ENCODE measurements around the gene PAWR.
"Not testable (repeated sequence)": the region's sequence is repeated elsewhere in the genome, so short reads cannot be mapped to it uniquely, and the experiment has no call there.

Gene PAWR

GRCh38 chr12:79643821-79644220 is 46.9 kb downstream of the PAWR start:
- TF ChIP-seq, protein P1, sequence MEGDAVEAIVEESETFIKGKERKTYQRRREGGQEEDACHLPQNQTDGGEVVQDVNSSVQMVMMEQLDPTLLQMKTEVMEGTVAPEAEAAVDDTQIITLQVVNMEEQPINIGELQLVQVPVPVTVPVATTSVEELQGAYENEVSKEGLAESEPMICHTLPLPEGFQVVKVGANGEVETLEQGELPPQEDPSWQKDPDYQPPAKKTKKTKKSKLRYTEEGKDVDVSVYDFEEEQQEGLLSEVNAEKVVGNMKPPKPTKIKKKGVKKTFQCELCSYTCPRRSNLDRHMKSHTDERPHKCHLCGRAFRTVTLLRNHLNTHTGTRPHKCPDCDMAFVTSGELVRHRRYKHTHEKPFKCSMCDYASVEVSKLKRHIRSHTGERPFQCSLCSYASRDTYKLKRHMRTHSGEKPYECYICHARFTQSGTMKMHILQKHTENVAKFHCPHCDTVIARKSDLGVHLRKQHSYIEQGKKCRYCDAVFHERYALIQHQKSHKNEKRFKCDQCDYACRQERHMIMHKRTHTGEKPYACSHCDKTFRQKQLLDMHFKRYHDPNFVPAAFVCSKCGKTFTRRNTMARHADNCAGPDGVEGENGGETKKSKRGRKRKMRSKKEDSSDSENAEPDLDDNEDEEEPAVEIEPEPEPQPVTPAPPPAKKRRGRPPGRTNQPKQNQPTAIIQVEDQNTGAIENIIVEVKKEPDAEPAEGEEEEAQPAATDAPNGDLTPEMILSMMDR (IDR thresholded peaks at IDR 0.05; ENCODE audit: low read depth, low read length, missing control alignments) = no peak
- in situ Hi-C loops (cut with HindIII; ENCODE audit: low pct_ligation_motif_present, low sequenced_read_pairs) = no loop called here
- Histone ChIP-seq H3K27me3 (replicated peaks) (no peaks in the 10 kb centered on the region), H3K36me3 (replicated peaks) (no peaks in the 10 kb centered on the region), H3K27ac (no peak overlapping the region), H3K4me3 (ENCODE audit: low read depth, low read length) (no peak overlapping the region)
- no peak for DNase-seq

- Histone ChIP-seq H3K36me3 (replicated peaks) (no peaks in the 10 kb centered on the region), H3K27me3 (replicated peaks) (no peaks in the 10 kb centered on the region), H3K4me3 (ENCODE audit: low read depth, low read length) (no peak overlapping the region), H3K27ac (no peak overlapping the region)
- DNase-seq = no peak
- TF ChIP-seq, protein P1 (IDR thresholded peaks at IDR 0.05; ENCODE audit: low read depth, low read length, missing control alignments) = no peak
- in situ Hi-C loops (cut with HindIII; ENCODE audit: low pct_ligation_motif_present, low sequenced_read_pairs) = no loop called here
Measured at GRCh38 chr12:79638490-79638889, 52.3 kb downstream of the PAWR start.

GRCh38 chr12:79637093-79637492 is 53.7 kb downstream of the PAWR start:
- no peak for DNase-seq

DNA sequence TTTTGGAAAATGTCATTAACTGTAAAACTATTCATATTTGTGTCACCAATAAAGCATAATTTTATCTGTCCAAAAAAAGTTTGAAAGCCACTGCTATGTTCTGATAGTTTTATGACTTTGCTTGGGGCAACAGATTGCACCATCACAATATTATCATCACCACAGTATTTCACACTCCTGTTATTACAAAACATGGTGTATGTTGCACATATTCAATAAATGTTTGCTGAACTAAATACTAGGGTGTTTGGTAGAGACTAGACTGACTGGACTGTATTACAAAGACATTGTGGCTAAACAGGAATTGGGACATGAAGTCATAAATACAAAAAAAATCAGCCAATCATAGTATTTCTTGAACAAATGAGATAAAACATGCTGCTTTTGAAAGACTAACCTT is 55.1 kb downstream of the PAWR start:
- no peak for DNase-seq
- Histone ChIP-seq H3K27me3 (replicated peaks) (no peaks in the 10 kb centered on the region), H3K36me3 (replicated peaks) (no peaks in the 10 kb centered on the region), H3K27ac (no peak overlapping the region), H3K4me3 (ENCODE audit: low read depth, low read length) (no peak overlapping the region)
- TF ChIP-seq, protein P1 (IDR thresholded peaks at IDR 0.05; ENCODE audit: low read depth, low read length, missing control alignments) = no peak
- in situ Hi-C loops (cut with HindIII; ENCODE audit: low pct_ligation_motif_present, low sequenced_read_pairs) = no loop called here

More at GRCh38 chr12:79637093-79637492, 53.7 kb downstream of the PAWR start:
- TF ChIP-seq, protein P1 (IDR thresholded peaks at IDR 0.05; ENCODE audit: low read depth, low read length, missing control alignments) = no peak
- H3K27me3 ChIP-seq (replicated peaks) = no peaks in the 10 kb centered on the region
- in situ Hi-C loops (cut with HindIII; ENCODE audit: low pct_ligation_motif_present, low sequenced_read_pairs) = no loop called here
- H3K36me3 ChIP-seq (replicated peaks) = no peaks in the 10 kb centered on the region
- no peak overlapping the region for H3K27ac ChIP-seq
- H3K4me3 ChIP-seq (ENCODE audit: low read depth, low read length) = no peak overlapping the region

- Histone ChIP-seq H3K27me3 (replicated peaks) (no peaks in the 10 kb centered on the region), H3K4me3 (ENCODE audit: low read depth, low read length) (no peak overlapping the region), H3K27ac (no peak overlapping the region), H3K36me3 (replicated peaks) (no peaks in the 10 kb centered on the region)
- DNase-seq = peak; percentile 19
- TF ChIP-seq, protein P1 (IDR thresholded peaks at IDR 0.05; ENCODE audit: low read depth, low read length, missing control alignments) = no peak
- in situ Hi-C loops (cut with HindIII; ENCODE audit: low pct_ligation_motif_present, low sequenced_read_pairs) = no loop called here
Measured at GRCh38 chr12:79634957-79635471, 55.8 kb downstream of the PAWR start.

DNA sequence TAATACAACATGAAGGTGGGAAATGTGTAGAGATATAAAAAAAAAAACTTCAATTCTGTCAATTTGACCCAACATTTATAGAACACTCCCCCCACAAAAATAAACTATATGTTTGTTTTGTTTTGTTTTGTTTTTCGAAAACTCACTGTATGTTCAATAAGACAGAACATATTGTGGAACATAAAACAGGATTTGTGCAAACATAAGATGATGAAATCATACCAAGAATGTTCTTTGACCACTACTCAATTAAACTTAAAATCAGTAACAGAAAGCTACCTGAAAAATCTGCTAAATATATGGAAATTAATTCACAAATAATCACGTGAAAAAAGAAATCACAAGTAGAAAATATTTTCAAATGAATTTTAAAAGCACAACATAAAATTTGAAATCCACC is 61.2 kb downstream of the PAWR start:
- TF ChIP-seq, protein P1 (IDR thresholded peaks at IDR 0.05; ENCODE audit: low read depth, low read length, missing control alignments) = no peak
- no peak overlapping the region for H3K4me3 ChIP-seq (ENCODE audit: low read depth, low read length)

DNA sequence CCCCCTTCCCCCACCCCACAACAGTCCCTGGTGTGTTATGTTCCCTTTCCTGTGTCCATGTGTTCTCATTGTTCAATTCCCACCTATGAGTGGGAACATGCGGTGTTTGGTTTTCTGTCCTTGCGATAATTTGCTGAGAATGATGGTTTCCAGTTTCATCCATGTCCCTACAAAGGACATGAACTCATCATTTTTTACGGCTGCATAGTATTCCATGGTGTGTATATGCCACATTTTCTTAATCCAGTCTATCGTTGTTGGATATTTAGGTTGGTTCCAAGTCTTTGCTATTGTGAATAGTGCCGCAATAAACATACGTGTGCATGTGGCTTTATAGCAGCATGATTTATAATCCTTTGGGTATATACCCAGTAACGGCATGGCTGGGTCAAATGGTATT is 64.0 kb downstream of the PAWR start:
- in situ Hi-C loops (cut with HindIII; ENCODE audit: low pct_ligation_motif_present, low sequenced_read_pairs); H3K36me3 ChIP-seq (replicated peaks): not testable (repeated sequence)

More for the DNA sequence above, 61.2 kb downstream of the PAWR start:
- no peaks in the 10 kb centered on the region for H3K27me3 ChIP-seq (replicated peaks)
- no peaks in the 10 kb centered on the region for H3K36me3 ChIP-seq (replicated peaks)
- no peak for DNase-seq
- H3K27ac ChIP-seq = no peak overlapping the region
- in situ Hi-C loops (cut with HindIII; ENCODE audit: low pct_ligation_motif_present, low sequenced_read_pairs) = no loop called here

More for the DNA sequence above, 64.0 kb downstream of the PAWR start:
- H3K27me3 ChIP-seq (replicated peaks); H3K27ac ChIP-seq; DNase-seq; H3K4me3 ChIP-seq (ENCODE audit: low read depth, low read length): not testable (repeated sequence)
